B cell (primary cell): Measurements from ENCODE around the gene FBLIM1. TPM values are rescaled to one million over a fixed set of nuclear protein-coding genes. Genes with fewer than 3 reads are reported as not detected.

Source experiments
- ATAC-seq: fragments of 200-7000 bp; cut with Tn5 transposase; one replicate; pipeline ENCODE4 v1.10.0; 2021; ENCODE audit warnings: low read depth, mild to moderate bottlenecking, moderate number of reproducible peaks, moderate library complexity
- CTCF ChIA-PET: fragments of 350-600 bp; sonication (Branson Sonifier 250); formaldehyde crosslinking; loops from one replicate; lab custom pipeline; 2021; ENCODE audit warnings: antibody characterized with exemption, inconsistent platforms; lab: Charles Lee
- POLR2A ChIA-PET: fragments of 350-600 bp; sonication (Branson Sonifier 250); formaldehyde crosslinking; loops from one replicate; lab custom pipeline; 2021; ENCODE audit warnings: antibody characterized with exemption; lab: Charles Lee
- DNase-seq: peaks from one replicate; pipeline ENCODE4 v3.0.0; 2013
- H2AFZ ChIP-seq: 2 replicates; pipeline ENCODE4 v1.6.1; 2012; ENCODE audit warnings: mild to moderate bottlenecking, low read depth, low read length; ENCODE audit not compliant: insufficient read depth, poor library complexity, severe bottlenecking
- H3K27ac ChIP-seq, 2 donors: 1 replicate in 1 of 2; 2 replicates in 1 of 2; pipeline ENCODE4 v1.5.1; 2012 to 2013; ENCODE audit warnings: low read length in 2 of 2, mild to moderate bottlenecking in 2 of 2, moderate library complexity in 1 of 2
- H3K27me3 ChIP-seq, 4 experiments: fragments of 200-600 bp in 1 of 4; sonication (generic) in 1 of 4; replicated peaks in 1 of 4; 1 replicate in 2 of 4; 2 replicates in 2 of 4; pipeline versions ENCODE4 v1.6.1 to v1.7.0; 2013 to 2016; ENCODE audit warnings: low read length in 3 of 4, mild to moderate bottlenecking in 2 of 4, mixed read lengths in 1 of 4, moderate library complexity in 1 of 4; ENCODE audit not compliant: insufficient read depth in 4 of 4, control insufficient read depth in 3 of 4; ENCODE audit errors: control extremely low read depth in 1 of 4
- H3K36me3 ChIP-seq, 2 experiments: replicated peaks in 1 of 2; 1 replicate in 1 of 2; 2 replicates in 1 of 2; pipeline versions ENCODE4 v1.6.1 to v1.7.1; 2013; ENCODE audit warnings: low read length in 1 of 2; ENCODE audit not compliant: insufficient read depth in 2 of 2, control insufficient read depth in 1 of 2; ENCODE audit errors: control extremely low read depth in 1 of 2, extremely low read depth in 1 of 2
- H3K4me1 ChIP-seq, 2 donors: fragments of 200-600 bp in 1 of 2; sonication (generic) in 1 of 2; 1 replicate in 1 of 2; 2 replicates in 1 of 2; pipeline versions ENCODE4 v1.5.1 to v1.6.1; 2013 to 2017; ENCODE audit warnings: low read length in 2 of 2; ENCODE audit not compliant: control insufficient read depth in 2 of 2, insufficient read depth in 2 of 2
- H3K4me2 ChIP-seq: replicated peaks from 2 replicates; pipeline ENCODE3; 2012; ENCODE audit warnings: mild to moderate bottlenecking, low read depth, low read length; ENCODE audit not compliant: poor library complexity, severe bottlenecking
- H3K4me3 ChIP-seq, 5 experiments: fragments of 200-600 bp in 1 of 5; sonication (generic) in 1 of 5; 1 replicate in 3 of 5; 2 replicates in 2 of 5; pipeline versions ENCODE4 v1.5.1 to v1.7.0; 2011 to 2016; ENCODE audit warnings: low read length in 4 of 5, mild to moderate bottlenecking in 4 of 5, low read depth in 2 of 5, control low read depth in 1 of 5, moderate library complexity in 1 of 5; ENCODE audit not compliant: insufficient read depth in 1 of 5; ENCODE audit errors: control extremely low read depth in 1 of 5, extremely low read depth in 1 of 5
- H3K79me2 ChIP-seq: fragments of 200-600 bp; sonication (generic); one replicate; pipeline ENCODE4 v1.6.0; 2016; ENCODE audit warnings: low read length; ENCODE audit not compliant: control insufficient read depth, insufficient read depth
- H3K9ac ChIP-seq: fragments of 200-600 bp; sonication (generic); 2 replicates; pipeline ENCODE4 v1.6.1; 2017; ENCODE audit warnings: mild to moderate bottlenecking, low read length, moderate library complexity
- H3K9me3 ChIP-seq, 3 donors: one replicate each; pipeline versions ENCODE4 v1.6.1 to v1.7.1; 2013; ENCODE audit warnings: low read length in 2 of 3; ENCODE audit not compliant: control insufficient read depth in 2 of 3, insufficient read depth in 1 of 3; ENCODE audit errors: control extremely low read depth in 1 of 3
- H4K20me1 ChIP-seq: 2 replicates; pipeline ENCODE4 v1.6.0; 2012; ENCODE audit warnings: mild to moderate bottlenecking, low read length; ENCODE audit not compliant: insufficient read depth, control insufficient read depth, poor library complexity, severe bottlenecking
- H3K27ac Mint-ChIP-seq: one replicate; pipeline ENCODE4 v1.8.0; 2021; ENCODE audit warnings: mixed read lengths
- H3K27me3 Mint-ChIP-seq: one replicate; pipeline ENCODE4 v1.8.0; 2021; ENCODE audit warnings: mixed read lengths
- H3K4me1 Mint-ChIP-seq: one replicate; pipeline ENCODE4 v1.8.0; 2021; ENCODE audit warnings: mixed read lengths
- H3K4me3 Mint-ChIP-seq: one replicate; pipeline ENCODE4 v1.8.0; 2021; ENCODE audit warnings: mixed read lengths
- H3K9me3 Mint-ChIP-seq: one replicate; pipeline ENCODE4 v1.8.0; 2022; ENCODE audit warnings: mixed read lengths; ENCODE audit not compliant: insufficient read depth
- CTCF ChIP-seq: fragments of 200-600 bp; IDR thresholded peaks from one replicate; pipeline ENCODE4 v1.8.0; 2022; ENCODE audit warnings: antibody characterized with exemption, mild to moderate bottlenecking
- EZH2 ChIP-seq: IDR thresholded peaks from 2 replicates; pipeline ENCODE4 v1.6.1; 2012; ENCODE audit warnings: borderline replicate concordance, low read depth, mild to moderate bottlenecking, moderate library complexity, low read length; ENCODE audit not compliant: insufficient read depth, poor library complexity, severe bottlenecking
- WGBS: methylation state at CpG from one replicate; pipeline ENCODE4 v1.1.5; 2013; ENCODE audit warnings: missing lambda C conversion rate; ENCODE audit not compliant: insufficient coverage; 5-methylcytosine and 5-hydroxymethylcytosine counted together
- intact Hi-C: fragments of 100-400 bp; cut with micrococcal nuclease; formaldehyde crosslinking; loops from one replicate; pipeline ENCODE4 v1.10.0; 2022
- polyA plus RNA-seq: library from polyadenylated mRNA; depleted of rRNA; stranded (reverse); fragments of >200 nt; gene quantifications from 2 replicates; pipeline ENCODE4 v1.2.3, GENCODE V29; 2012
- total RNA-seq, 2 donors: library from RNA; stranded (reverse); fragments of 120-200 nt in 1 of 2; gene quantifications; 1 replicate in 1 of 2; 2 replicates in 1 of 2; pipeline versions ENCODE4 v1.2.3 to v1.2.4, GENCODE V29; 2013 to 2022

The FBLIM1 gene
- total and polyA plus RNA-seq, 2 donors (not counting 1 experiment from before 2014, with no cell fraction given): not detected

- ChIA-PET POLR2A (no interaction called here), CTCF (interaction anchor here (0.9 kb wide), 1 partner anchor 268 kb away, joined by 3 read pairs; no protein-coding TSS in a partner anchor)
- H3K4me1 ChIP-seq: no peaks in the 10 kb centered on the region
- H4K20me1 ChIP-seq: no peaks in the 10 kb centered on the region
- H3K27ac ChIP-seq: no peak overlapping the region
- no peaks in the 10 kb centered on the region for H3K9me3 ChIP-seq
- DNase-seq (no peak), ATAC-seq (no peak)
- no peaks in the 10 kb centered on the region for H3K36me3 ChIP-seq
- no peaks in the 10 kb centered on the region for H3K79me2 ChIP-seq
- no peak overlapping the region for H3K9ac ChIP-seq
- no peak overlapping the region for H3K4me3 ChIP-seq
- no peak overlapping the region for H3K27ac Mint-ChIP-seq
- WGBS: 100% methylated on average over 9 of the region's 10 CpGs
- intact Hi-C loops: no loop called here
- no peaks in the 10 kb centered on the region for H3K4me1 Mint-ChIP-seq
- H3K4me2 ChIP-seq: no peak overlapping the region
- no peaks in the 10 kb centered on the region for H3K9me3 Mint-ChIP-seq
- TF ChIP-seq CTCF (no peak), EZH2 (no peak)
- no peak overlapping the region for H3K4me3 Mint-ChIP-seq
- H3K27me3 ChIP-seq: no peaks in the 10 kb centered on the region
- H3K27me3 Mint-ChIP-seq: peaks cover 10% of the 10 kb centered on the region
- no peak overlapping the region for H2AFZ ChIP-seq
Measured at GRCh38 chr1:15786581-15786980, 28.0 kb downstream of the FBLIM1 start.

GRCh38 chr1:15788624-15789301 lies 30.2 kb downstream of the FBLIM1 start:
- no peak overlapping the region for H3K4me2 ChIP-seq
- H3K27ac ChIP-seq: no peak overlapping the region
- no peaks in the 10 kb centered on the region for H3K79me2 ChIP-seq
- no peaks in the 10 kb centered on the region for H3K9me3 ChIP-seq
- WGBS: 54% methylated on average over 12 of the region's 13 CpGs
- TF ChIP-seq CTCF (no peak), EZH2 (no peak)
- H4K20me1 ChIP-seq: no peaks in the 10 kb centered on the region
- Mint-ChIP-seq H3K4me3 (no peak overlapping the region), H3K9me3 (no peaks in the 10 kb centered on the region), H3K27ac (no peak overlapping the region), H3K27me3 (peaks cover 10% of the 10 kb centered on the region), H3K4me1 (peaks cover 2% of the 10 kb centered on the region)
- no peak overlapping the region for H3K9ac ChIP-seq
- no peak for ATAC-seq
- CTCF ChIA-PET: interaction anchor here (0.8 kb wide), 1 partner anchor 199 kb away, joined by 3 read pairs; no protein-coding TSS in a partner anchor
- intact Hi-C loops: no loop called here
- no peaks in the 10 kb centered on the region for H3K36me3 ChIP-seq
- H3K4me3 ChIP-seq: no peak overlapping the region
- peaks cover 3 to 5% of the 10 kb centered on the region in 2 donors for H3K4me1 ChIP-seq
- no peaks in the 10 kb centered on the region for H3K27me3 ChIP-seq
- H2AFZ ChIP-seq: no peak overlapping the region
- POLR2A ChIA-PET: no interaction called here
- no peak for DNase-seq
